Astrocyte (in vitro differentiated cells and primary cell): ENCODE data around the gene MTHFD1.

ENCODE experiments used
- EZH2 ChIP-seq: IDR thresholded peaks from 2 replicates; pipeline ENCODE4 v1.6.1; 2012; ENCODE audit warnings: mild to moderate bottlenecking, low read length, inconsistent platforms; ENCODE audit not compliant: insufficient read depth
- TF ChIP-seq, protein P1 (sequence below): IDR thresholded peaks from 2 replicates; pipeline ENCODE4 v1.5.1; 2011; ENCODE audit warnings: low read depth, mild to moderate bottlenecking, inconsistent platforms, low read length, moderate library complexity; ENCODE audit not compliant: insufficient read depth

DNA sequence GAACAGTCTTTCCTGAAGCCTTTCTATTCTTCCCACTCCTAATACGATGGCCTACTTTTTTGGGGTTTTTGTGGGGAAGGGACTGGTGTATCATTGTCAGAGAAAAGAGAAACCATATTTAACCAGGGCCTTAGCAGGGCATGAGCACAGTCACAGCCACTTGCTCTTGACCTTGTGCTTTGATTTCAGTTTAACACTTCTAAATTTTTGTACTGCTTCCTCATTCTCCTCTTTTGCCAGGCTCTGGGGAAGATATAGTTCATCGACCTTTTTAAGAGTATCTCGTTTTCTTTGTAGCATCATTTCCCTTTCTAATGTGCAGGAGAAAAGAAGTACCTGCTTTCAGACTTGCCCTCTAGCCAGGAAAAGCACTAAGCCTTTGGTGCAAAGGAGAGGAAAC, 118.6 kb downstream of the MTHFD1 start:
- TF ChIP-seq, protein P1, sequence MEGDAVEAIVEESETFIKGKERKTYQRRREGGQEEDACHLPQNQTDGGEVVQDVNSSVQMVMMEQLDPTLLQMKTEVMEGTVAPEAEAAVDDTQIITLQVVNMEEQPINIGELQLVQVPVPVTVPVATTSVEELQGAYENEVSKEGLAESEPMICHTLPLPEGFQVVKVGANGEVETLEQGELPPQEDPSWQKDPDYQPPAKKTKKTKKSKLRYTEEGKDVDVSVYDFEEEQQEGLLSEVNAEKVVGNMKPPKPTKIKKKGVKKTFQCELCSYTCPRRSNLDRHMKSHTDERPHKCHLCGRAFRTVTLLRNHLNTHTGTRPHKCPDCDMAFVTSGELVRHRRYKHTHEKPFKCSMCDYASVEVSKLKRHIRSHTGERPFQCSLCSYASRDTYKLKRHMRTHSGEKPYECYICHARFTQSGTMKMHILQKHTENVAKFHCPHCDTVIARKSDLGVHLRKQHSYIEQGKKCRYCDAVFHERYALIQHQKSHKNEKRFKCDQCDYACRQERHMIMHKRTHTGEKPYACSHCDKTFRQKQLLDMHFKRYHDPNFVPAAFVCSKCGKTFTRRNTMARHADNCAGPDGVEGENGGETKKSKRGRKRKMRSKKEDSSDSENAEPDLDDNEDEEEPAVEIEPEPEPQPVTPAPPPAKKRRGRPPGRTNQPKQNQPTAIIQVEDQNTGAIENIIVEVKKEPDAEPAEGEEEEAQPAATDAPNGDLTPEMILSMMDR, result no peak
- TF ChIP-seq EZH2, result no peak
